Measurements from ENCODE around the gene TNS1. TPM values are rescaled to one million over a fixed set of nuclear protein-coding genes. Genes with fewer than 3 reads are reported as not detected.

The TNS1 gene
- total and polyA plus RNA-seq, 7 donors = 73.4 to 742 (median 276) TPM

GRCh38 chr2:217939629-217940245, 63.1 kb downstream of the TNS1 start:
- no peak for ATAC-seq
- Histone ChIP-seq H3K27me3 (ENCODE audit: insufficient read depth in 3 of 3, low read length in 2 of 3) (no peaks in the 10 kb centered on the region), H3K36me3 (ENCODE audit: insufficient read depth in 1 of 2, low read depth in 1 of 2) (no peaks in the 10 kb centered on the region), H3K9me3 (no peaks in the 10 kb centered on the region), H3K27ac (peak overlapping the region; percentile 87), H3K4me1 (peaks cover 82% of the 10 kb centered on the region), H3K4me3 (peak overlapping the region; percentile 75)
- no peak for TF ChIP-seq CTCF (IDR thresholded peaks at IDR 0.05)
- intact Hi-C loops (cut with DNase I) = loop anchor here in 1 of 2 donors (5.0 kb wide), 1 partner anchor 48 kb away; no protein-coding TSS in a partner anchor
- 73 to 82% (median 73%) methylated on average over 7 of the region's 7 CpGs for WGBS, 3 donors
- peak; percentile 12 to 52 for DNase-seq

DNA sequence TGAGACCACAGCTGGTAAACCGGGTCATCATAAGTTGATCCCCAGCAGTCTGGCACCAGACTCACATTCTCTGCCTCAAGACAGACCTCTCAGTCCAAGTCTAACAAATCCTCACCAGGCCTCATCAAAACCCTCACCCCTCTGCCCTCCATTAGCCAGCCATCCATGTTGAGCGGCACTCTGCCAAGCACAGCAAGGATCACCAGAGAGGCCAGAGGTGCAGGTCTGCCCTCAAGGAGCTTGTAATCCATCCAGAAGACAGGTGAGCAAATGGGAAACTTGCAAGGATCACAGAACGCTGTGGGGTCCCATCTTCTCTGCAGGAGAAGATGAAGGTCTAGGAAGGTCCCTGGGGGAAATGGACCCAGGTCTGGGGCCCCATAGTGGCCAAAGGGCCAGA, 63.6 kb downstream of the TNS1 start:
- peak; percentile 2 to 3 for DNase-seq
- WGBS, 3 donors = 75 to 81% (median 79%) methylated on average over 3 of the region's 3 CpGs

DNA sequence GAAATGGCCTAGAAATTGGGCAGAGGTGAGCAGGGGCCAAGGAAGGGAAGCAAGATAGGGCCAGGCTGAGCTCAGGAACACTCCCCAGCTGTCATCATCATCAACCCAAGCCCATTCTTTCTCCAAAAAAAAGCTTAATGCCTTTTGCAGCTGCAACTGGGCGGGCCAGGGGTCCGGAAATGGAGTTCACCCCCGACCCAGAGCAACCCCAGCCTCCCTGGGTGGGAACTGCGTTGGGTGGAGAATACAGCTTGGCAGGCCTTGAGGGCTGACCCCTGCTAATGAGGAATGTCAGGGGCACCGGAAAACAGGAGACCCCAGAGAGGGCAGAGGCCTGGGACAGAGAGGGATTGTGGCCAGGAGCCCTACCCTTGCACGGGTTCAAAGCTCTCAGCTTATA, 64.8 kb downstream of the TNS1 start:
- ATAC-seq = no peak
- H3K4me1 ChIP-seq = peaks cover 85% of the 10 kb centered on the region
- peak overlapping the region; percentile 75 for H3K4me3 ChIP-seq
- TF ChIP-seq CTCF (IDR thresholded peaks at IDR 0.05) = no peak
- peak; percentile 37 to 70 for DNase-seq
- 41 to 52% (median 41%) methylated on average over 6 of the region's 6 CpGs for WGBS, 3 donors
- no peaks in the 10 kb centered on the region for H3K27me3 ChIP-seq (ENCODE audit: insufficient read depth in 3 of 3, low read length in 2 of 3)
- intact Hi-C loops (cut with DNase I) = no loop called here
- no peaks in the 10 kb centered on the region for H3K36me3 ChIP-seq (ENCODE audit: insufficient read depth in 1 of 2, low read depth in 1 of 2)
- H3K27ac ChIP-seq = peak overlapping the region; percentile 87
- no peaks in the 10 kb centered on the region for H3K9me3 ChIP-seq

More for the DNA sequence above, 63.6 kb downstream of the TNS1 start:
- intact Hi-C loops (cut with DNase I) = no loop called here
- Histone ChIP-seq H3K4me3 (peak overlapping the region; percentile 75), H3K27me3 (ENCODE audit: insufficient read depth in 3 of 3, low read length in 2 of 3) (no peaks in the 10 kb centered on the region), H3K36me3 (ENCODE audit: insufficient read depth in 1 of 2, low read depth in 1 of 2) (no peaks in the 10 kb centered on the region), H3K4me1 (peaks cover 82% of the 10 kb centered on the region), H3K9me3 (no peaks in the 10 kb centered on the region), H3K27ac (peak overlapping the region; percentile 87)
- ATAC-seq = no peak
- no peak for TF ChIP-seq CTCF (IDR thresholded peaks at IDR 0.05)

DNA sequence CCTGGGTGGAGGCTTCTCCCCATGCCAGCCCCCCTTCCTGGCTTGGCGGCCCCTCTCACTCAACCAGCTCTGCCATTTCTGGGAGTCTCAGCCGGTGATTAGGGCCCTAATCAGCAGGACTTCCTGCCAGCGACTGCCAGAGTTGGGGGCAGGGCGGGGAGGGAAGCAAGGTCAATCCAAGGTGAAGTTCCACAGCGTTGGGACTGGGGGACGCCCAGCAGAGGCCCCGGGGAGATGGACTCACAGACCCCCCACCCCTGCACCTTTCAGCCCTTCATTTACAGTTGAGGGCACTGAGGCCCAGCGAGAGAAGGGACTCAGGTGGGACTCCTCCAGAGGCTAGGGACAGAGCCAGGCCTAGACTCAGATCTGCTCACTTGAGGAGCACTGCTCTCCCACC, 65.3 kb downstream of the TNS1 start:
- Histone ChIP-seq H3K9me3 (no peaks in the 10 kb centered on the region), H3K4me3 (peak overlapping the region; percentile 75), H3K27me3 (ENCODE audit: insufficient read depth in 3 of 3, low read length in 2 of 3) (no peaks in the 10 kb centered on the region), H3K36me3 (ENCODE audit: insufficient read depth in 1 of 2, low read depth in 1 of 2) (no peaks in the 10 kb centered on the region), H3K4me1 (peaks cover 89% of the 10 kb centered on the region), H3K27ac (peak overlapping the region; percentile 87)
- DNase-seq = peak; percentile 33 to 68
- no peak for TF ChIP-seq CTCF (IDR thresholded peaks at IDR 0.05)
- intact Hi-C loops (cut with DNase I) = no loop called here
- ATAC-seq = no peak
- WGBS, 3 donors = 38 to 41% (median 41%) methylated on average over 7 to 8 of the region's 8 CpGs

- Histone ChIP-seq H3K9me3 (no peaks in the 10 kb centered on the region), H3K4me1 (peaks cover 88% of the 10 kb centered on the region), H3K4me3 (peak overlapping the region; percentile 75), H3K27me3 (ENCODE audit: insufficient read depth in 3 of 3, low read length in 2 of 3) (no peaks in the 10 kb centered on the region), H3K27ac (peak overlapping the region; percentile 87), H3K36me3 (ENCODE audit: insufficient read depth in 1 of 2, low read depth in 1 of 2) (no peaks in the 10 kb centered on the region)
- WGBS, 3 donors = 51 to 57% (median 55%) methylated on average over 10 of the region's 10 CpGs
- DNase-seq = no peak
- no peak for TF ChIP-seq CTCF (IDR thresholded peaks at IDR 0.05)
- intact Hi-C loops (cut with DNase I) = no loop called here
- no peak for ATAC-seq
These were observed 65.8 kb downstream of the TNS1 start for GRCh38 chr2:217936952-217937351.
